GM23248 (cell line): ENCODE results near the gene ETFA.

ENCODE experiments used
- EZH2 ChIP-seq: fragments of 200-600 bp; sonication (generic); IDR thresholded peaks from 2 replicates; pipeline ENCODE4 v1.6.1; 2018; ENCODE audit warnings: antibody characterized with exemption, mild to moderate bottlenecking; ENCODE audit not compliant: insufficient read depth, poor library complexity, severe bottlenecking
- EZH2phosphoT487 ChIP-seq: fragments of 200-600 bp; sonication (generic); IDR thresholded peaks from 2 replicates; pipeline ENCODE4 v1.6.1; 2018; ENCODE audit warnings: antibody characterized with exemption, moderate library complexity, mild to moderate bottlenecking, low read depth; ENCODE audit not compliant: insufficient read depth

DNA sequence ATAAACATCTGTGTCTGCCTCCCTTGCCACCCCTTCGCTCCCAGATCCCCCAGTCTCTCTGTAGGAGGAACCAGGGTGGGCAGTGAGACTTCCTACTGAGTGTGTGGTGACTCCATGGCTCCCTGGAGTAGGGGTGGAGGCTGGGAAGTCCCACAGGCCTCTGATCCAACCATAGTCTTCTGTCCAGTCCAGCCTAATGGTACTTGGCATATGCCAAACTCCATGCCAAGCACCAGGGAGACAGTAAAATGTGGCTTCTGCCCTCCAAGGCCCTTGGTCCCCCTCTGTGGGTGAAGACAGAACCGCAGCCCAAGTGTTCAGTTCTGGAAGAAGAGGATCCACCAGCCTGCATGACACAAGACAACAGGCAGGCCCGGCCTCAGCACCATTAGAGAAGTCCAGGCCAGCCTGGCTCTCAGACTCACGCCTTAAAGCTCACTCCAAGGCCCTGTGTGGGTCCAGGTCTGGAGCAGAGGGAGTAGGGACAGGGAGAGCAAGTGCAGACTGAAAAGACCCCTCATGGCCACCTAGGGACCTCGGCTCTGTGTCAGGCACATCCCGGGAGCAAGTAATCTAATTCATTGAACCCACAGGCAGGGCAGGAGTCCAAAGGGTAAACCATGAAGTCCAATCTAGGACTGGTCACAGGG, 112.7 kb downstream of the ETFA start:
- TF ChIP-seq EZH2 (no peak), EZH2phosphoT487 (no peak)
